ENCODE data around the gene WDR18.

GRCh38 chr19:966485-967088 is 17.6 kb upstream of the WDR18 start:
- TF ChIP-seq TAF1 (IDR thresholded peaks at IDR 0.05; ENCODE audit: low read depth) (no peak), REST (IDR thresholded peaks at IDR 0.05; ENCODE audit: borderline replicate concordance) (no peak), CTCF (IDR thresholded peaks at IDR 0.05; ENCODE audit: poor library complexity, severe bottlenecking) (no peak), MXI1 (conservative IDR thresholded peaks at IDR 0.05; ENCODE audit: poor library complexity, severe bottlenecking) (no peak), RAD21 (conservative IDR thresholded peaks at IDR 0.05) (no peak), EP300 (conservative IDR thresholded peaks at IDR 0.05; ENCODE audit: poor library complexity, severe bottlenecking) (no peak), EZH2 (IDR thresholded peaks at IDR 0.05; ENCODE audit: borderline replicate concordance, insufficient read depth, low read length, poor library complexity, severe bottlenecking) (no peak)
